MM.1S (cell line): ENCODE results near the gene FAM107B.
A peak's percentile ranks its signal among the peaks of the same experiment; 100 is the strongest.

ENCODE experiments used
- DNase-seq: peaks from one replicate; pipeline ENCODE4 v3.0.0-alpha.2; 2015
- H2AFZ ChIP-seq: fragments of 300-600 bp; sonication (generic); 2 replicates; pipeline ENCODE4 v1.6.0; 2016; ENCODE audit warnings: antibody characterized with exemption, low read length
- H3F3A ChIP-seq: fragments of 300-600 bp; sonication (generic); 2 replicates; pipeline ENCODE4 v1.6.1; 2016; ENCODE audit warnings: mild to moderate bottlenecking, antibody characterized with exemption, low read length, moderate library complexity, mixed read lengths; ENCODE audit not compliant: insufficient read depth
- H3K27ac ChIP-seq: fragments of 300-600 bp; sonication (generic); 2 replicates; pipeline ENCODE4 v1.5.1; 2016; ENCODE audit warnings: mild to moderate bottlenecking, low read length
- H3K27me3 ChIP-seq: fragments of 300-600 bp; sonication (generic); replicated peaks from 2 replicates; pipeline ENCODE4 v1.6.0; 2016; ENCODE audit warnings: low read length; ENCODE audit not compliant: insufficient read depth
- H3K36me3 ChIP-seq: fragments of 300-600 bp; sonication (generic); replicated peaks from 2 replicates; pipeline ENCODE4 v1.6.1; 2016; ENCODE audit warnings: mild to moderate bottlenecking, low read length, mixed read lengths; ENCODE audit not compliant: insufficient read depth
- H3K4me1 ChIP-seq: fragments of 300-600 bp; sonication (generic); 2 replicates; pipeline ENCODE4 v1.6.1; 2016; ENCODE audit warnings: low read length, mixed read lengths
- H3K4me2 ChIP-seq: fragments of 300-600 bp; sonication (generic); 2 replicates; pipeline ENCODE4 v1.6.0; 2016; ENCODE audit warnings: low read depth, low read length
- H3K4me3 ChIP-seq: fragments of 300-600 bp; sonication (generic); 2 replicates; pipeline ENCODE4 v1.5.1; 2016; ENCODE audit warnings: low read length, mixed read lengths
- H3K79me2 ChIP-seq: fragments of 300-600 bp; sonication (generic); 2 replicates; pipeline ENCODE4 v1.6.1; 2016; ENCODE audit warnings: mixed run types, low read length, mixed read lengths
- H3K9ac ChIP-seq: fragments of 300-600 bp; sonication (generic); 2 replicates; pipeline ENCODE4 v1.6.1; 2016; ENCODE audit warnings: low read length, mixed read lengths
- H3K9me2 ChIP-seq: fragments of 300-600 bp; sonication (generic); replicated peaks from 2 replicates; pipeline ENCODE4 v1.6.1; 2016; ENCODE audit warnings: mild to moderate bottlenecking, low read length, mixed read lengths; ENCODE audit not compliant: insufficient read depth
- H3K9me3 ChIP-seq: fragments of 300-600 bp; sonication (generic); replicated peaks from 2 replicates; pipeline ENCODE4 v1.6.1; 2016; ENCODE audit warnings: mild to moderate bottlenecking, low read length, mixed read lengths; ENCODE audit not compliant: insufficient read depth
- H4K20me1 ChIP-seq: fragments of 300-600 bp; sonication (generic); 2 replicates; pipeline ENCODE4 v1.6.1; 2016; ENCODE audit warnings: mild to moderate bottlenecking, low read length, moderate library complexity, mixed read lengths; ENCODE audit not compliant: insufficient read depth
- EZH2 ChIP-seq: fragments of 300-600 bp; sonication (generic); optimal IDR thresholded peaks from 2 replicates; pipeline ENCODE3; 2017; ENCODE audit warnings: low read depth, mild to moderate bottlenecking, antibody characterized with exemption, low read length, mixed read lengths
- EZH2phosphoT487 ChIP-seq: fragments of 300-600 bp; sonication (generic); IDR thresholded peaks from 2 replicates; pipeline ENCODE4 v1.6.1; 2018; ENCODE audit warnings: antibody characterized with exemption, low read length
- TF ChIP-seq, protein P1 (sequence below): fragments of 300-600 bp; sonication (generic); IDR thresholded peaks from 2 replicates; pipeline ENCODE4 v1.5.1; 2016; ENCODE audit warnings: antibody characterized with exemption, low read length, mixed read lengths

FAM107B gene

GRCh38 chr10:14621037-14621436, 153.7 kb downstream of the FAM107B start:
- H3K4me3 ChIP-seq: no peak overlapping the region
- no peak overlapping the region for H2AFZ ChIP-seq
- TF ChIP-seq EZH2phosphoT487: no peak
- no peak for TF ChIP-seq EZH2
- TF ChIP-seq, protein P1, sequence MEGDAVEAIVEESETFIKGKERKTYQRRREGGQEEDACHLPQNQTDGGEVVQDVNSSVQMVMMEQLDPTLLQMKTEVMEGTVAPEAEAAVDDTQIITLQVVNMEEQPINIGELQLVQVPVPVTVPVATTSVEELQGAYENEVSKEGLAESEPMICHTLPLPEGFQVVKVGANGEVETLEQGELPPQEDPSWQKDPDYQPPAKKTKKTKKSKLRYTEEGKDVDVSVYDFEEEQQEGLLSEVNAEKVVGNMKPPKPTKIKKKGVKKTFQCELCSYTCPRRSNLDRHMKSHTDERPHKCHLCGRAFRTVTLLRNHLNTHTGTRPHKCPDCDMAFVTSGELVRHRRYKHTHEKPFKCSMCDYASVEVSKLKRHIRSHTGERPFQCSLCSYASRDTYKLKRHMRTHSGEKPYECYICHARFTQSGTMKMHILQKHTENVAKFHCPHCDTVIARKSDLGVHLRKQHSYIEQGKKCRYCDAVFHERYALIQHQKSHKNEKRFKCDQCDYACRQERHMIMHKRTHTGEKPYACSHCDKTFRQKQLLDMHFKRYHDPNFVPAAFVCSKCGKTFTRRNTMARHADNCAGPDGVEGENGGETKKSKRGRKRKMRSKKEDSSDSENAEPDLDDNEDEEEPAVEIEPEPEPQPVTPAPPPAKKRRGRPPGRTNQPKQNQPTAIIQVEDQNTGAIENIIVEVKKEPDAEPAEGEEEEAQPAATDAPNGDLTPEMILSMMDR: no peak
- no peaks in the 10 kb centered on the region for H3K79me2 ChIP-seq
- H3K4me2 ChIP-seq: no peak overlapping the region
- H3K9ac ChIP-seq: no peak overlapping the region
- no peak overlapping the region for H3K27ac ChIP-seq
- H3F3A ChIP-seq: peaks cover 9% of the 10 kb centered on the region; the same call in 1 of the 2 replicates
- H3K9me2 ChIP-seq: no peaks in the 10 kb centered on the region
- H3K9me3 ChIP-seq: no peaks in the 10 kb centered on the region
- no peak for DNase-seq
- H3K36me3 ChIP-seq: no peaks in the 10 kb centered on the region
- H4K20me1 ChIP-seq: no peaks in the 10 kb centered on the region
- peaks cover 18% of the 10 kb centered on the region for H3K4me1 ChIP-seq
- H3K27me3 ChIP-seq: no peaks in the 10 kb centered on the region

GRCh38 chr10:14618674-14619073, 156.0 kb downstream of the FAM107B start:
- Histone ChIP-seq H2AFZ (no peak overlapping the region), H3K9me3 (no peaks in the 10 kb centered on the region), H4K20me1 (no peaks in the 10 kb centered on the region), H3K79me2 (no peaks in the 10 kb centered on the region), H3K27me3 (no peaks in the 10 kb centered on the region), H3K36me3 (no peaks in the 10 kb centered on the region; the same call in 1 of the 2 replicates), H3F3A (peaks cover 9% of the 10 kb centered on the region; the same call in 1 of the 2 replicates), H3K27ac (no peak overlapping the region), H3K9me2 (no peaks in the 10 kb centered on the region), H3K4me3 (no peak overlapping the region), H3K9ac (no peak overlapping the region), H3K4me2 (no peak overlapping the region), H3K4me1 (peaks cover 18% of the 10 kb centered on the region)
- no peak for DNase-seq
- TF ChIP-seq, protein P1: no peak
- TF ChIP-seq EZH2 (no peak), EZH2phosphoT487 (no peak)

DNA sequence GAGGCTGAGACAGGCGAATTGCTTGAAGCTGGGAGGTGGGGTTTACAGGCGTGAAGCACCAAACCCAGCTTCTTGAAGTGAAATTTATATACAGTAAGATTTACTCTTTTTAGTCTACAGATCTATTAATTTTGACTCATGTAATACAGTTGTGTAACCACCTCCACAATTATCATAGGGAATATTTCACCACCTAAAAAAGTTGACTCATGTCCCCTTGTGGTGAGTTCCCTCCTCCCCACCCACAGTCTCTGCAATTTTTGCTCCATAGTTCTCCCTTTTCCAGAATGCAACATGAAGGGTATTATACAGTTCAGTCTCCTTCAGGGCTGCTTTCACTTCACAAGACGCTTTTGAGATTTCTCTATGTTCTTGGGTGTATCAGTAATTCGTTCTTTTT, 156.8 kb downstream of the FAM107B start:
- TF ChIP-seq, protein P1: no peak
- no peak for TF ChIP-seq EZH2
- TF ChIP-seq EZH2phosphoT487: no peak
- H3K79me2 ChIP-seq: no peaks in the 10 kb centered on the region
- no peaks in the 10 kb centered on the region for H3K9me3 ChIP-seq
- H3K36me3 ChIP-seq: no peaks in the 10 kb centered on the region; the same call in 1 of the 2 replicates
- H3K27me3 ChIP-seq: no peaks in the 10 kb centered on the region
- no peak overlapping the region for H3K4me3 ChIP-seq
- no peak for DNase-seq
- H4K20me1 ChIP-seq: no peaks in the 10 kb centered on the region
- H3K4me1 ChIP-seq: peaks cover 18% of the 10 kb centered on the region
- H3F3A ChIP-seq: peaks cover 9% of the 10 kb centered on the region; the same call in 1 of the 2 replicates
- peak overlapping the region; percentile 90; the same call in 1 of the 2 replicates for H2AFZ ChIP-seq
- H3K9me2 ChIP-seq: no peaks in the 10 kb centered on the region
- H3K27ac ChIP-seq: no peak overlapping the region
- H3K4me2 ChIP-seq: no peak overlapping the region
- H3K9ac ChIP-seq: no peak overlapping the region
